Renal cortex interstitium (tissue), 11 donors: ENCODE results near the gene WNT6. TPM values are rescaled to one million over a fixed set of nuclear protein-coding genes. Genes with fewer than 3 reads are reported as not detected.

Source experiments
- DNase-seq, 11 donors: peaks; one replicate each; pipeline ENCODE4 v3.0.0-alpha.2; 2013; ENCODE audit warnings: low read depth in 9 of 11, low spot score in 4 of 11; ENCODE audit errors: extremely low read depth in 1 of 11
- polyA plus RNA-seq, 3 donors: library from polyadenylated mRNA; unstranded; fragments of 120-200 nt; gene quantifications; one replicate each; pipeline ENCODE4 v1.2.1, GENCODE V29; 2013; ENCODE audit not compliant: insufficient read length in 3 of 3

WNT6 gene
- polyA plus RNA-seq, 3 donors: 0.11 to 0.50 (median 0.39) TPM

DNA sequence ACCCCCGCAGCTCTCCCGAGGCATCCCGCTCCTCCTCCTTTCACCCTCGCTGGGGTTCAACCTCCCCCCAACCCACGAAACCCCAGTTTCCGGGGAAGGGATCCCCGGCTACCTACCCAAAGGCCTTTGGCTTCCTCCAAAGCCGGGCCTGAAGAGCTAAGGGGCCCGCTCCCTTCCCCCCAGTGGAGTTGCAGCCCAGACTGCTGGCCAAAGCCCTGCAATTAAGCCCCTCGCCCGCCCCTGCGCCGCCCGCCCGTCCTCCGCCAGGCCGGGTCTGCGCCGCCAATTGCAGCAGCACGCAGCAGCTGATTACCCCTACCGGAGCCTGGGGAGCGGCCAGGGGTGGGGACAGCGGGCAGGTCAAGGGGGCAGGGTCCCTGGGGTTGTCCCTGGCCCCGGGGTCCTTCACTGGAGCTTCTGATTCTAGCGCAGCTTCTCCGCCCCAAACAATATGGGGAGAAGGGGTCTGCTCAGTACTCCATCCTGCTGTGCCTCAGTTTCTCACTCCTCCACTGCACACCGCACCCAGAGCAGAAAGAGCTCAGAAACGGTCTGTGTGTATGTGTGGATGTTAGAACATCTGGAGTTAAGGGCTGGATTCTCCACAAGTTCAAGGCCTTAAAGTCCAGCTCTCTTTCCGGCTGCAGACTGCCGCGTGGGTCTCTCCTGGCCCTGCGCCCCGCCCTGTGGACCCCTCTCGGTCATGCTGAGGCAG lies 37.9 kb downstream of the WNT6 start:
- DNase-seq: no peak

DNA sequence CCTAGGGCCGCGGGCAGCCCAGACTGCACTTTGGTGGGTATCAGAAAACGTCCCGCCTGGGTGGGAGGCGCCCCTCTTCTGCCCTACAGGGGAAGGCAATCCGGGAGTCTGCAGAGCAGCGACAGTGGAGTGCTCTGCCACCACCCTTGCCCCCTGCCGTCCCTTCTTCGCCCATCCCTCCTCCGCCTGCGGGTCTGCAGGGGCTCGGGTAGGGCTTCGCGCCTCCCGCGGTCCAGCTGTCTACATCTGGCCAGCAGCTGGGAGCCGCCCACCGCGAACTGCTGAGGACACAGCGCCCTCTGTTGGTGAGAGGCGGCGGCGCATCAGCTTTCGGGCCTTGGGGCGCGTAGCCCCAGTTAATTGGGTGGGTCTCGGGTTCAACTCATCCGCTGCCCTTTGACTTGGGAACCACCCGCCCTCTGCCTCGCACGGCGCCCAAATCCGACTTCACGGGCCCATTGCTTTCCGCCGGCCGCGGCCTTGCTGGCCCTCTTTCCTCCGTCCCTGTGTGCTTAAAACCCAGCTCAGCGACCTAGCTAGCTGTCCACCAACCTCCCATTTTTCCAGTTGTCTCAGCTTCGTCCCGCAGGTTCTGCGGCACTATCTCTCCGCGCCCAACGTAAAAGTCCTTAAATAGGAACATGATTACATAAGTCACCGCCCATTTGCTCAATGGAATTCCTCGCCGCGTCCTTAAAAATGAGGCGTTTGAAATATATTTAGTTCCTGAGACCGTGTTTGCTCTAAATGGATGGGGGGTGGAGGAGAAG lies 38.7 kb downstream of the WNT6 start:
- peak in 1 of 11 donors; percentile 51 for DNase-seq

DNA sequence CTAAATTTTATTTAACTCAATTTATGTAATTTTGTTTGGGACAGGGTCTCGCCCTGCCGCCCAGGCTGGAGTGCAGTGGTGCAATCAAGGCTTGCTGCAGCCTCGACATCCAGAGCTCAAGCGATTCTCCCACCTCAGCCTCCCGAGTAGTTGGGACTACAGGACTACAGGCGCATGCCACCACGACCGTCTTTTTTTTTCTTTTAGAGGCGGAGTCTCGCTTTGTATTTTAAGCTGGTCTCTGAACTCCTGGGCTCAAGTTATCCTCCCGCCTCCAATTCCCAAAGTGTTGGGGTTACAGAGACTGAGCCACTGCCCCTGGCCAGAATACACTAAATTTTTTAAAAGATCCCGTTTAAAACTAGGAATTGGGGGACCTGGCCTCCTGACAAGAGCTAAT lies 39.5 kb downstream of the WNT6 start:
- DNase-seq: no peak

DNA sequence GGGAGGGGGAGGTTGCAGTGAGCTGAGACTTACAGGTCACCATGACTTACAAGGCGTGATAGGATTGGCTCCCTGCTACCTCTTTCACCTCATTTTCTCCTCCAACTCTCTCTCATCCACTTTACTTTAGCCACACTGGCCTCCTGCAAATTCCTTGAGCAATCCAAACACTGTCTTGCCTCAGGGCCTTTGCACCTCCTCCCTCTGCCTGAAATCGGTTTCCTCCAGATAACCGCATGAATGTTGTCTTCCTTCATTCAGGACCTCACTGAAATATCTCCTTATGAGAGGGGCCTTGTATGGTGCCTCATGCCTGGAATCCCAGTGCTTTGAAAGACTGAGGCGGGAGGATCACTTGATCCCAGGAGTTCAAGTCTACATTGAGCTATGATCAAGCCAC lies 42.8 kb downstream of the WNT6 start:
- no peak for DNase-seq

DNA sequence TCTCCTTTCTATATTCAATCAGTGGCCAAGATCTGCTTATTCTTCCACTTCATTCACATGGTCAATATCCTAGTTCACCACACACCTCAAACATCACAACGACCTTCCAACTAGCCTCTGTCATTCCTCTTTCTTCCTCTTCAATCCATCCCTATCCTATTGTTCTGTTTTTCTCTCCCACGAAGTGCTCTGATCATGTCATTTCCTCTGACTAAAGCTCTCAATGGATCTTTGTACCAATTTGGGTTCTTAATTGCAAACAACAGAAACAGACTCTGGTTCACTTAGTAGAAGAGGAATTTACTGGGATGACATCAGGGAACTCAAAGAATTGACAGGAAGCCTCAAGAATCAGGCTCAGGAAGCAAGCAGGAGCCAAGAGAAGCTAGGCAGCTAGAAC lies 44.6 kb downstream of the WNT6 start:
- no peak for DNase-seq

DNA sequence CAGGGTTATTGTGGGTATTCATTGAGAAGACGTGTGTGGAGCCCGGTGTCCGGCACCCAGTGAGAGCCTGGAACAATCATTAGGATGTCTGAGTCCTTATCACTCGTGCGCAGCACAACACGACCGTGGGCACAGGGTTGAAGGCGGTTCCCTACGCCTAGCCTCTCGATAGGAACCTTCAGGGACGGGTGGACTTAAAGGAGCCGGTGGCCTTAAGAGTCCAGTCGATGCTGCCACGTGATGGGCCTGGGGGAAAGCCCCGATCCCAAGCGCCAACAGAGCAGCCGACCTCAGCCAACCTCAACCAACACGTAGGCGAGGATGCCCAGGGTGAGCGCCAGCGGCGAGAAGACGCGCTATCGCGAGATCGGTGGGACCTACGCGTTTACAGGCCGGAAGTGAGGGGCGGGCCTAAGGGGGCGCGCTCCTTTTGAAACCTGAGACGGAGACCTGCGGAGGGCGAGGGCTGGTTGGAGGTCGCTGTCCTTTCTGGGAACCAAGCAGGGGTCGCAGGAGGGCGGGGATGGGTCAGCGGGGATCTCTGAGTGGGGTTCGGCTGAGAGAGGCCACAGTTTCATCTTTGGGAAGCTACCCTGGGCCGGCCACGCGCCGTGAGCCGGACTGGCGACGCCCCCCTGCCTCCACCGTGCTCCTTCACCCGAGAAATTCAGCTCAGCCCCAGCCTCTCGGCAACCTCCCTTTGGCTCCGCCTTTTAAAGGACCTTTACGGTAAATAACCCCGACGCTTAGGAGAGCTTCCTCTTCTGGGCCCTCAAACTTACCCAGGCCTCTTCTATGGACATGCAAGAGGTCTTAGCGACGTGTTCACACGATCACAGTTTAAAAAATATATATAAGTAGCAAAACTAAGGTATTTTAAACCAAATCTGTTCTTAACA lies 49.4 kb downstream of the WNT6 start:
- peak; percentile 72 to 89 (median 83) for DNase-seq

DNA sequence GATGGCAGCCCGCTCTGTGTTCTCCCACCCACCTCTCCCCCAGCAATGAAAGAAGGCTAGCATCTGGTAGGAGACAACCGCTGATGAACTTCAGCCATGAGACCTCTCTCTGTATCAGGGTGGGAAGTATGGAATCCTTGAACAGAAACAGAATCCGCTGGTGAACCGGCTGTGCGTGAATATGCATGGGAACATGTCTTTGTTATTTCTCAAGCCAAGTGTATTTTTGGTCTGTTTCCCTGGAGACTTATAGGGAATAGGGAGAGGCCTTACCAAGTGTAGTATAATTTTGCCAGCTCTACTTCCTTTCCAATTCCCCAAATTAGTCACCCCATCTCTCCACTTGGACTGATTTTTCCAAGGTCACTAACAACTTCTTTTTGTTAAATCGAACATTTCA lies 51.1 kb downstream of the WNT6 start:
- DNase-seq: no peak

DNA sequence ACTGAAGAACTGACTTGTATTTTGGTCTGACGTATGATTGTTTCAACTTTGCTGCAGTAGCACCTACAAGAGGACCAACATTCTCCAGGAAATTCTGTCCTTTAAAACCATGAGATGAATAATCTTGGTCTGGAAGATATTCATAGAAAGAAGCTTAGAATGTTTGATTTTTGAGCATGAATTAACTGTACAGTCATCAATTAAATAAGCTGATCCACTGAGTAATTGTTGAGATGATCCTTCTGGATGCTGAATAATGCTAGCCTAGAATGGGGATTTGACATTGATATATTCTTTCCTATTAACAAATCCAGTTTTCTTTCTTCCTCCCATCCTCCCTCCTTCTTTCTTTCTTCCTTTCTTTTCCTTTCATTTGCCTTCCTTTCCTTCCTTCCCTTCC lies 60.9 kb downstream of the WNT6 start:
- no peak for DNase-seq

Other genes starting within 250 kb of the WNT6 start
- gene ZNF142, start 200.2 kb upstream of the WNT6 start, polyA plus RNA-seq: 10 to 100 TPM; 17.4 to 20.9 (median 20.3) TPM
- gene BCS1L, start 200.1 kb upstream of the WNT6 start, polyA plus RNA-seq: 10 to 100 TPM; 47.0 to 61.3 (median 49.1) TPM
- 10 to 100 TPM; 44.4 to 47.2 (median 46.8) TPM for gene RNF25, start 187.8 kb upstream of the WNT6 start, polyA plus RNA-seq
- gene STK36, start 187.7 kb upstream of the WNT6 start, polyA plus RNA-seq: 100 to 1,000 TPM in 1 of 3 donors, 10 to 100 TPM in 2; 66.6 to 113 (median 81.3) TPM
- gene TTLL4, start 149.0 kb upstream of the WNT6 start, polyA plus RNA-seq: 10 to 100 TPM; 30.9 to 43.7 (median 34.0) TPM
- gene CYP27A1, start 77.7 kb upstream of the WNT6 start, polyA plus RNA-seq: 10 to 100 TPM; 42.8 to 61.9 (median 49.1) TPM
- gene PRKAG3, start 28.0 kb upstream of the WNT6 start, polyA plus RNA-seq: under 1 TPM in 2 of 3 donors, not detected in 1; 0.04 to 0.11 TPM
- gene WNT10A, start 21.0 kb downstream of the WNT6 start, polyA plus RNA-seq: 1 to 10 TPM in 1 of 3 donors, under 1 TPM in 2; 0.67 to 1.8 (median 0.75) TPM
- gene CDK5R2, start 99.9 kb downstream of the WNT6 start, polyA plus RNA-seq: under 1 TPM in 1 of 3 donors, not detected in 2; 0.07 TPM
- under 1 TPM in 2 of 3 donors, not detected in 1; 0.14 TPM for gene FEV, start 125.4 kb downstream of the WNT6 start, polyA plus RNA-seq
- gene CRYBA2, start 133.6 kb downstream of the WNT6 start, polyA plus RNA-seq: not detected
- under 1 TPM; 0.11 to 0.37 (median 0.36) TPM for gene CFAP65, start 181.7 kb downstream of the WNT6 start, polyA plus RNA-seq
- 1 to 10 TPM; 1.3 to 2.8 (median 2.0) TPM for gene IHH, start 201.1 kb downstream of the WNT6 start, polyA plus RNA-seq